NB4 (cell line): ENCODE measurements around the gene EEA1.
"Not testable (repeated sequence)": the region's sequence is repeated elsewhere in the genome, so short reads cannot be mapped to it uniquely, and the experiment has no call there.

ENCODE experiments used
- DNase-seq: peaks from one replicate; pipeline ENCODE4 v3.0.0; 2010; ENCODE audit warnings: low read depth
- H3K4me3 ChIP-seq: one replicate; pipeline ENCODE4 v1.5.1; 2011; ENCODE audit warnings: mild to moderate bottlenecking, low read depth, low read length, moderate library complexity
- MYC ChIP-seq: IDR thresholded peaks from 2 replicates; pipeline ENCODE4 v1.6.1; 2011; ENCODE audit warnings: low read depth, low read length
- POLR2A ChIP-seq: IDR thresholded peaks from 2 replicates; pipeline ENCODE4 v1.6.1; 2011; ENCODE audit warnings: mild to moderate bottlenecking; ENCODE audit not compliant: insufficient read length; ENCODE audit errors: extremely low read depth
- TF ChIP-seq, protein P1 (sequence below): IDR thresholded peaks from 2 replicates; pipeline ENCODE4 v1.6.1; 2011; ENCODE audit warnings: low read depth, low read length
- TF ChIP-seq, protein P2 (sequence below): IDR thresholded peaks from one replicate; pipeline ENCODE4 v1.5.1; 2012; ENCODE audit warnings: low read depth, low read length

Gene EEA1

GRCh38 chr12:92759634-92760268, 169.3 kb downstream of the EEA1 start:
- peak; percentile 56 for DNase-seq
- H3K4me3 ChIP-seq: no peak overlapping the region
- TF ChIP-seq, protein P1, sequence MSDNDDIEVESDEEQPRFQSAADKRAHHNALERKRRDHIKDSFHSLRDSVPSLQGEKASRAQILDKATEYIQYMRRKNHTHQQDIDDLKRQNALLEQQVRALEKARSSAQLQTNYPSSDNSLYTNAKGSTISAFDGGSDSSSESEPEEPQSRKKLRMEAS: peak; percentile 38; the same call in 1 of the 2 replicates
- no peak for TF ChIP-seq MYC

GRCh38 chr12:92757597-92758121, 171.4 kb downstream of the EEA1 start:
- no peak overlapping the region for H3K4me3 ChIP-seq
- no peak for TF ChIP-seq POLR2A
- TF ChIP-seq MYC: no peak
- TF ChIP-seq, protein P2, sequence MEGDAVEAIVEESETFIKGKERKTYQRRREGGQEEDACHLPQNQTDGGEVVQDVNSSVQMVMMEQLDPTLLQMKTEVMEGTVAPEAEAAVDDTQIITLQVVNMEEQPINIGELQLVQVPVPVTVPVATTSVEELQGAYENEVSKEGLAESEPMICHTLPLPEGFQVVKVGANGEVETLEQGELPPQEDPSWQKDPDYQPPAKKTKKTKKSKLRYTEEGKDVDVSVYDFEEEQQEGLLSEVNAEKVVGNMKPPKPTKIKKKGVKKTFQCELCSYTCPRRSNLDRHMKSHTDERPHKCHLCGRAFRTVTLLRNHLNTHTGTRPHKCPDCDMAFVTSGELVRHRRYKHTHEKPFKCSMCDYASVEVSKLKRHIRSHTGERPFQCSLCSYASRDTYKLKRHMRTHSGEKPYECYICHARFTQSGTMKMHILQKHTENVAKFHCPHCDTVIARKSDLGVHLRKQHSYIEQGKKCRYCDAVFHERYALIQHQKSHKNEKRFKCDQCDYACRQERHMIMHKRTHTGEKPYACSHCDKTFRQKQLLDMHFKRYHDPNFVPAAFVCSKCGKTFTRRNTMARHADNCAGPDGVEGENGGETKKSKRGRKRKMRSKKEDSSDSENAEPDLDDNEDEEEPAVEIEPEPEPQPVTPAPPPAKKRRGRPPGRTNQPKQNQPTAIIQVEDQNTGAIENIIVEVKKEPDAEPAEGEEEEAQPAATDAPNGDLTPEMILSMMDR: no peak
- TF ChIP-seq, protein P1: no peak
- DNase-seq: no peak

DNA sequence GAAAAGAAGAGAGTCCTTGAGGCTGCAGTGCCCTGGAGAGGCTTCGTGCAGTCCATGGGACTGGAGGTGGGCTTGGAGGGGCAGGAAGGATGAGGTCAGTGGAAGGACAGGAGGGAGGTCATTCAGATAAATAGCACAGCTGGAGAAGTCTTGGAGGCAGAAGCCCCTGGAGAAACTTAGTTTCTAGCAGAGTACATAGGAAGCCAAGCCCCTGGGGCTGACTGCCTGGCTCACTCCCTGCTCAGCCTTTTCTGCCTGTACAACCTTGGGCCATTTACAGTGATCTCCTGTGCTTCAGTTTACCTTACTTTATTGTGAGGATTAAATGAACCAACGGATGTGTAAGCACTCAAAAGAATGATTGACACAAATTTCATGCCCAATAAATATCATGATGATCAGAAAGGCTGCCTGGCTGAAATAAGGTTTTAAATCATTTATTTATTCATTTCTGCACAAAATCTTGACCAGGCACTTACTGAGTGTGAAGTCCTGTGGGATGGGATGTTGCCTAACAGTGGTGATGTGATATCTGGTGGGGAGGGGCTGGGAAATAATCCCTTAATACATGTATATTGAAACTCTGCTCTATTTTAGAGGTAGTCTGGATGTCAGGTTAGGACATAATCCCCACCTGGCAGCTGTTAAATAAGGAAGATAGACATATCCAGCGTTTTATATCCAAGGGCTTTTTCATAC, 172.0 kb downstream of the EEA1 start:
- H3K4me3 ChIP-seq: no peak overlapping the region
- TF ChIP-seq, protein P2: no peak
- TF ChIP-seq, protein P1: no peak
- TF ChIP-seq MYC: no peak
- TF ChIP-seq POLR2A: no peak
- no peak for DNase-seq

- TF ChIP-seq, protein P2: no peak
- TF ChIP-seq, protein P1: no peak
- TF ChIP-seq POLR2A: no peak
- TF ChIP-seq MYC: no peak
- no peak overlapping the region for H3K4me3 ChIP-seq
- DNase-seq: no peak
Observed at GRCh38 chr12:92753976-92754885, 174.9 kb downstream of the EEA1 start.

DNA sequence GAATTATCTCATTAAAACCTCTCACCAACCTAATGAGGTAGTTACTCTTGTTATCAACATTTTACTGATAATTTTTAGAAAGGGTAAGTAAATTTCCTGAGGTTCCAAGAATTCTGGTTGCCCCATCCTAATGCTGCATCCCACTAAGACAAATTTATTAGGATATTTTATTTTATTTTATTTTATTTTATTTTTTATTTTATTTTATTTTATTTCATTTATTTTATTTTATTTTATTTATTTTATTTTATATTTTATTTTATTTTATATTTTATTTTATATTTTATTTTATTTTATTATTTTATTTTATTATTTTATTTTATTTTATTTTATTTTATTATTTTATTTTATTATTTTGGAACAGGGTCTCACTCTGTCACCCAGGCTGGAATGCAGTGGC, 179.4 kb downstream of the EEA1 start:
- DNase-seq, H3K4me3 ChIP-seq: not testable (repeated sequence)

GRCh38 chr12:92747151-92747550, 181.9 kb downstream of the EEA1 start:
- no peak for DNase-seq
- TF ChIP-seq POLR2A: no peak
- TF ChIP-seq, protein P2: no peak
- no peak for TF ChIP-seq MYC
- TF ChIP-seq, protein P1: no peak

More at GRCh38 chr12:92747151-92747550, 181.9 kb downstream of the EEA1 start:
- no peak overlapping the region for H3K4me3 ChIP-seq
